ENCODE measurements around the gene PTPN2. TPM values are rescaled to one million over a fixed set of nuclear protein-coding genes. Genes with fewer than 3 reads are reported as not detected.

The PTPN2 gene
- total RNA-seq, 3 donors from 2014 or later (not counting 1 experiment from before 2014, with no cell fraction given), result 110 to 115 (median 112) TPM

DNA sequence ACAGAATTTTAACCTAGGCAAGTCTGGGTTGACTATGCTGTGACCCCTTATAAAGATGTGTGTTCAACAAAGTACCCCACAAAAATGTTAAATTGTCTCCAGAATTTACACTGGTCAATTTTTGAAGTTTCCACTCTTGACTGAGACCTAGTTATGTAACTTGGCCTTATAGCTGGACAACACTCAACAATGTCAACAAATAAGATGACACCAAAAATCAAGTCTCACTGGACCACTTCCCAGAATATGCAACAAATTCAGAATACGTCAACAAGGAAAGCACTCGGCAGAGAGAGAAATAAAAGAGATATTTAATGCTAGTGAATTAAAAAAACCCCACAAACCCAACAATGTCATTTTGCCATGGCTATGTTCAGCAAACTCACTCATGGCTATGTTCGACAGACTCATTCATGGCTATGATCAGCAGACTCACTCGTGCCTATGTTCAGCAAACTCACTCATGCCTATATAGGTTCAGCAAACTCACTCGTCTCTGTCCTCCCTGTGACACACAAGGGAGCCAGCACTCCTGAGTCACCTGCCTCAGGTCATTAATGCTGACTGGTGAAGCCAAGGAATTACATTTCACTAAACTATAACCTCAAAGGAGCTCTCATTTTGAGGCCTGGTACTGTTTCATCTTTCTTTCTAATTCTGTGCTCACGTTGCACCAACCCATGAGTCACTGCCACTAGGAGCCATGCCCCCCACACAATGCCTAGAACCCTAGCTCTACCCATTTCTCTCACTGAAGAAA is 72.7 kb downstream of the PTPN2 start:
- WGBS (ENCODE audit: insufficient coverage), result 96% methylated on average over 4 of the region's 6 CpGs
- Mint-ChIP-seq H3K4me1 (peaks cover 13 to 16% of the 10 kb centered on the region in 2 donors), H3K27ac (peak overlapping the region; percentile 18 to 28), H3K9me3 (no peaks in the 10 kb centered on the region), H3K27me3 (ENCODE audit: low read depth in 2 of 2) (no peaks in the 10 kb centered on the region), H3K36me3 (peaks cover 4% of the 10 kb centered on the region), H3K4me3 (no peak overlapping the region)
- TF ChIP-seq, protein P1, sequence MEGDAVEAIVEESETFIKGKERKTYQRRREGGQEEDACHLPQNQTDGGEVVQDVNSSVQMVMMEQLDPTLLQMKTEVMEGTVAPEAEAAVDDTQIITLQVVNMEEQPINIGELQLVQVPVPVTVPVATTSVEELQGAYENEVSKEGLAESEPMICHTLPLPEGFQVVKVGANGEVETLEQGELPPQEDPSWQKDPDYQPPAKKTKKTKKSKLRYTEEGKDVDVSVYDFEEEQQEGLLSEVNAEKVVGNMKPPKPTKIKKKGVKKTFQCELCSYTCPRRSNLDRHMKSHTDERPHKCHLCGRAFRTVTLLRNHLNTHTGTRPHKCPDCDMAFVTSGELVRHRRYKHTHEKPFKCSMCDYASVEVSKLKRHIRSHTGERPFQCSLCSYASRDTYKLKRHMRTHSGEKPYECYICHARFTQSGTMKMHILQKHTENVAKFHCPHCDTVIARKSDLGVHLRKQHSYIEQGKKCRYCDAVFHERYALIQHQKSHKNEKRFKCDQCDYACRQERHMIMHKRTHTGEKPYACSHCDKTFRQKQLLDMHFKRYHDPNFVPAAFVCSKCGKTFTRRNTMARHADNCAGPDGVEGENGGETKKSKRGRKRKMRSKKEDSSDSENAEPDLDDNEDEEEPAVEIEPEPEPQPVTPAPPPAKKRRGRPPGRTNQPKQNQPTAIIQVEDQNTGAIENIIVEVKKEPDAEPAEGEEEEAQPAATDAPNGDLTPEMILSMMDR (IDR thresholded peaks at IDR 0.05), result no peak
- no peaks in the 10 kb centered on the region for H3K27me3 ChIP-seq (ENCODE audit: control insufficient read depth, insufficient read depth, low read length)
- DNase-seq (no peak), ATAC-seq (no peak)
- no peaks in the 10 kb centered on the region for H3K9me3 ChIP-seq (ENCODE audit: control insufficient read depth, insufficient read depth, low read length)
- no peak overlapping the region for H3K27ac ChIP-seq (ENCODE audit: low read length)
- intact Hi-C loops (cut with micrococcal nuclease), result no loop called here
- H3K4me3 ChIP-seq (ENCODE audit: low read length), result no peak overlapping the region
- no peaks in the 10 kb centered on the region for H3K4me1 ChIP-seq (ENCODE audit: control insufficient read depth, insufficient read depth, low read length)
- H3K36me3 ChIP-seq (ENCODE audit: control insufficient read depth, insufficient read depth, low read length), result peaks cover 50% of the 10 kb centered on the region

DNA sequence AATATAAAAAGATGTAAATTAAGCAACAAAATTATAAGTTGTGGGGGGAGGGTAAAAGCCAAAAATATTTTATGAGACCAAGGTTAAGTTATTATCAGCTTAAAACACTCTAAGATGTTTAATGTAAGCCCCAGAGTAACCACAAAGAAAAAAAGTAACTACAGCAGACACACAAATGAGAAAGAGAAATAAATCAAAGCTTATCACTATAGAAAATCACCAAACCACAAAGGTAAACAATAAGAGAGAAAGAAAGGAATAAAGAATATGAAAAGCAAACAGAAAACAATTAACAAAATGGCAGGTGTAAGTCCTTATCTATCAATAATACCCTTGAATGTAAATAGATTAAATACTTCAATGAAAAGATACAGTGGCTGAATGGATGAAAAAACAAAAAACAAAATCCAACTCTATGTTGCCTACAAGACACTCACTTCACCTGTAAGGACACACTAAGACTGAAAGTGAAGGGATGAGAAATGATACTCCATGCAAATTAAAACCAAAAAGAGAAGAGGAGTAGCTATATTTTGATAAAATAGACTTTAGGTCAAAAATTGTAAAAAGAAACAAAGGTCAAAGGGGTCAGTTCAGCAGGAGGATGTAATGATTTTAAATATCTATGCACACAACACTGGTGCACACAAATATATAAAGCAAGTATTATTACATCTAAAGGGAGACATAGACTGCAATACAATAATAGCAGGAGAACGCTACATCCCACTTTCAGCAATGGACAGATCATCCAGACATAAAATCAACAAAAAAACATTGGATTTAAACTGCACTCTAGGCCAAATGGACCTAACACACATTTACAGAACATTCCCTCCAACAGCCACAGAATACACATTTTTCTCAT is 80.7 kb downstream of the PTPN2 start:
- Histone ChIP-seq H3K4me3 (ENCODE audit: low read length) (no peak overlapping the region), H3K27ac (ENCODE audit: low read length) (no peak overlapping the region), H3K4me1 (ENCODE audit: control insufficient read depth, insufficient read depth, low read length) (no peaks in the 10 kb centered on the region), H3K36me3 (ENCODE audit: control insufficient read depth, insufficient read depth, low read length) (peaks cover 23% of the 10 kb centered on the region), H3K27me3 (ENCODE audit: control insufficient read depth, insufficient read depth, low read length) (no peaks in the 10 kb centered on the region), H3K9me3 (ENCODE audit: control insufficient read depth, insufficient read depth, low read length) (no peaks in the 10 kb centered on the region)
- Mint-ChIP-seq H3K36me3 (peaks cover 9% of the 10 kb centered on the region), H3K27ac (peak overlapping the region; percentile 30 to 33), H3K4me3 (no peak overlapping the region), H3K9me3 (no peaks in the 10 kb centered on the region), H3K4me1 (peaks cover 19 to 25% of the 10 kb centered on the region in 2 donors), H3K27me3 (ENCODE audit: low read depth in 2 of 2) (no peaks in the 10 kb centered on the region)
- intact Hi-C loops (cut with micrococcal nuclease), result no loop called here
- TF ChIP-seq, protein P1 (IDR thresholded peaks at IDR 0.05), result no peak
- ATAC-seq, result no peak
- DNase-seq, result no peak
- 94% methylated on average over 1 of the region's 1 CpG for WGBS (ENCODE audit: insufficient coverage)

DNA sequence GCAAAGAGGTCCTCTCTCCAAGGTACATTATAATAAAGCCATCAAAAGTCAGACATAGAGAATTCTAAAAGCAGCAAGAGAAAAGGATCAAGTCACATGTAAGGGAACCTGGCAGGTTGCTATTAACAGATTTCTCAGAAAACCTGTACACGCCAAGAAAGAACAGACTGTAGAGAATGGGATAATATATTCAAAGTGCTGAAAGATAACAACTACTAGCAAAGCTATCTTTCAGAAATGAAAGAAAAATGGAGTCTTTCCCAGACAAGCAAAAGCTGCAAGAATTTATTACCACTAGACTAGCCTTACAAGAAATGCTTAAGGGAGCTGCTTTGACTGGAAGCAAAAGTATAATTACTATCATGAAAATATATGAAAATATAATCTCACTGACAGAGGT is 81.5 kb downstream of the PTPN2 start:
- no peak for DNase-seq

More for the DNA sequence above, 81.5 kb downstream of the PTPN2 start:
- WGBS (ENCODE audit: insufficient coverage), result no CpG with 5 or more reads among the region's 1 CpG
- H3K4me3 ChIP-seq (ENCODE audit: low read length), result no peak overlapping the region
- no peaks in the 10 kb centered on the region for H3K9me3 ChIP-seq (ENCODE audit: control insufficient read depth, insufficient read depth, low read length)
- Mint-ChIP-seq H3K4me3 (no peak overlapping the region), H3K27me3 (ENCODE audit: low read depth in 2 of 2) (no peaks in the 10 kb centered on the region), H3K4me1 (peaks cover 19 to 22% of the 10 kb centered on the region in 2 donors), H3K9me3 (no peaks in the 10 kb centered on the region), H3K27ac (peak overlapping the region in 1 of 2 donors; percentile 30), H3K36me3 (peaks cover 9% of the 10 kb centered on the region)
- H3K4me1 ChIP-seq (ENCODE audit: control insufficient read depth, insufficient read depth, low read length), result no peaks in the 10 kb centered on the region
- intact Hi-C loops (cut with micrococcal nuclease), result no loop called here
- TF ChIP-seq, protein P1 (IDR thresholded peaks at IDR 0.05), result no peak
- H3K36me3 ChIP-seq (ENCODE audit: control insufficient read depth, insufficient read depth, low read length), result peaks cover 27% of the 10 kb centered on the region
- no peak overlapping the region for H3K27ac ChIP-seq (ENCODE audit: low read length)
- H3K27me3 ChIP-seq (ENCODE audit: control insufficient read depth, insufficient read depth, low read length), result no peaks in the 10 kb centered on the region
- no peak for ATAC-seq

Measured in natural killer cell (primary cell).